NCI-H2171 (cell line): ENCODE measurements around the gene ZBED4.

Experiments
- DNase-seq: peaks from one replicate; lab custom pipeline; 2025; lab: John Stamatoyannopoulos, UW

The ZBED4 gene

DNA sequence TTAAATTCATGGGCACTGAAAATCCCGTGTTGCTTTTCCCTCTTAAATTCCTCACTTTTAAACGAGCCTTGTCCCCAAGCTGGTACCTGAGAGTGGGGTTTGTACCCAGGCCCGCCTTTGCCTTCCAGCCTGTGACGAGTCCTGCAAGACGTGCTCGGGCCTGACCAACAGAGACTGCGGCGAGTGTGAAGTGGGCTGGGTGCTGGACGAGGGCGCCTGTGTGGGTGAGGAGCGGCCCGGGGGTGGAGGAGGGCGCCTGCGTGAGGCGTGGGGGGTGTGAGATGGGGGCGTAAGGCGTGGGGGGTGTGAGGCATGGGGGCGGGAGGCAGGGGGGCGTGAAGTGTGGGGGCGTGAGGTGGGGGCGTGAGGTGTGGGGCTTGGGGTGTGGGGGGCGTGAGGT, 68.8 kb downstream of the ZBED4 start:
- no peak for DNase-seq

DNA sequence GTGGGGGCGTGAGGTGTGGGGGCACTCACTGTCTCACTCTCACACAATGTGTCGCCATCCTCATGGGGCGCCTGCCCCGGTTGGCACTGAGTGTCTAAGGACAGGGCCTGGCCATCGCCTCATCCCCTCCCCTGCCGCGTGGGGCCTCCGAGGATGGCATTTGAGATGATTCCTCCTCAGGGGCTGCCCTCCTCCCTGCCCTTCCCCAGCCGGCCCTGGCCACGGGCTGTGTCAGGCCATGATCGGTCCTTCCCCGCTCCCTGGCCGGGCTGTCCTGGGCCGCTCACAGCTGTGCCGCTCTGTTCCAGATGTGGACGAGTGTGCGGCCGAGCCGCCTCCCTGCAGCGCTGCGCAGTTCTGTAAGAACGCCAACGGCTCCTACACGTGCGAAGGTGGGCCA, 69.3 kb downstream of the ZBED4 start:
- no peak for DNase-seq

DNA sequence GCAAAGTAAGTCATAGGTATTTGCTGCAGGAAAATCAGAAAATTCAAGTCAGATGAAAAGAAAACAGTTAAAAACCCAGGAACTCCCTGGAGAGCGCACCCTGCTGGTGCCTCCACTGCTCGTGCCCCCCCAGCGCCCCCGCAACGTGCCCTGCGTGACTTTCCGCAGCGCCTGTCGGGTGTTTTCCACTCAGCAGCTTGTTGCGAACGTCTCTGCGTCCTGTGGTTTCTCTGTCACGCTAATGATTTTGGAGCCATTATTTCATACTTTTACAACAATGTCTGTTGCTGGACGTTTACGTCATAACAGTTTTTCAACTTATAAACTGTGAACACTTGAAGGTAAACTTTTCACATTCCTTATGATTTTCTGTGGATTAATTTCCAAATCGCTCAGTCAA, 69.8 kb downstream of the ZBED4 start:
- no peak for DNase-seq

DNA sequence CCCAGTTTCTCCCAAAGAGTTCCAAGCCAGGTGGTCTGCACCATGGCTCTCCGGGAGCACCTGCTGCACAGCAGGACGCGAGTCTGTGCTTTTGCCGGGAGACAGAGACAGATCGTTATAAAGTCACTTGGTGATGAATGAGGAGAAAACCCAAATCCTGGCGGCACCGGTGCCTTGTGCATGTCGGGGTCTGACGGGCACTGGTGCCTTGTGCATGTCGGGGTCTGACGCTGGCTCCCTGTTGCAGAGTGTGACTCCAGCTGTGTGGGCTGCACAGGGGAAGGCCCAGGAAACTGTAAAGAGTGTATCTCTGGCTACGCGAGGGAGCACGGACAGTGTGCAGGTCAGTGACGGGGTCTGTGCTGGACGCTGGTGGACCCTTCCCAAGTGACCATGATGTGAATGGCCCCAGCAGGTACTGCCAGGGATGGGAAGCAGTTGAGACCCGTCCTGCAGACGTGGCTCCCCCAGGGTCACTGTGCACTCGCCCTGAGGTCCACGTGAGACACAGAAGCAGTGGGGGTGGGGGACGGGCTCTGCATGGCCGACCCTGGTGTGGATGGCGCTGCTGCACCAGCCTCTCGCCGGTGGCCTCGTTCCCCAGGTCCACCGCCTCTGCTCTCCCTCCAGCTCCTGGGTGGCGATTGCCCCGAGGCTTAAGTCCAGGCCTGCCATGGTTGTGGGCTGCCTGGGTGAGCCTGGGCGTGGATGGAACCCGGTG, 70.6 kb downstream of the ZBED4 start:
- DNase-seq, result no peak

DNA sequence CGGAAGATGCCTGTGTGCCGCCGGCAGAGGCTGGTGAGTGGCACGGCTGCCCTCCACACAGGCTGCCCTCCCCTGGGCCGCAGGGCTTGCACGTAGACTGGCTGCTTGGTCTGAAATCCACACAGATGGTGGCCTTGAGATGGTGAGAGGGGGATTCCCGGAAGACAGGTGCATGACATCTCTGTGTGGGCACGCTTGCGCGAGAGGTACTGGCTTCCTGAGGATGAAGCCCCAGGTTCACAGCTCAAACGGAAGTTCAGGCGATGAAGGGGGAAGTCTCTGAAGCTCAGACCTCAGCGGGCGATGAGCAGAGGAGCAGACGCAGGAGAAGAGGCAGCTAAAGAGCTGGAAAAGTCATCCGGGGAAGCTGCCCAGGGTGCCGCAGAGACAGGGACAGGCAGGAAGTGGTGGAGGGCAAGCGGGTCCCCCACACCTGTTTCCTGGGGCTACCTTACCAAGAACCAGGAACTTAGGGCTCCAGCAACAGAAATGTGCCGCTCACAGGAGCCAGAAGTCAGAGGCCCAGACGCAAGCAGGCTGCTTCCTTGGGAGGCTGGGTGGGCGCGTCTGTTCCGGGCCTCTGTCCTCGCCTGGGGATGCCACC, 72.0 kb downstream of the ZBED4 start:
- no peak for DNase-seq

DNA sequence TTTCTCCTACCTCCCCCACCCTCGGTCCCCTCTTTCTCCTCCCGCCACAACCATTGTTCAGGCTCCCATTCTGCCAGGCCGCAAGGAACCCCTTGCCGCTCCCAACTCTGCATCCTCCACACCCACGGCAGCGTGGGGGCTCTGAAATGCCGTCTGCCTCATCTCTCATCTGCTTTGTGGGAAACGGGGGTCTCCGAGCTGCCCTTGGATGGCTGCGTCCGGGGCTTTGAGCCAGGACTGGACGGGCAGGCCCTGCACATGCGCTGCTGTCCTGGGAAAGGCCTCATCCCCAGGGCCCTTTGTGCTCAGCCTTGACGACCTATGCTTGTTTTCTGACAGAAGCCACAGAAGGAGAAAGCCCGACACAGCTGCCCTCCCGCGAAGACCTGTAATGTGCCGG, 73.3 kb downstream of the ZBED4 start:
- no peak for DNase-seq

DNA sequence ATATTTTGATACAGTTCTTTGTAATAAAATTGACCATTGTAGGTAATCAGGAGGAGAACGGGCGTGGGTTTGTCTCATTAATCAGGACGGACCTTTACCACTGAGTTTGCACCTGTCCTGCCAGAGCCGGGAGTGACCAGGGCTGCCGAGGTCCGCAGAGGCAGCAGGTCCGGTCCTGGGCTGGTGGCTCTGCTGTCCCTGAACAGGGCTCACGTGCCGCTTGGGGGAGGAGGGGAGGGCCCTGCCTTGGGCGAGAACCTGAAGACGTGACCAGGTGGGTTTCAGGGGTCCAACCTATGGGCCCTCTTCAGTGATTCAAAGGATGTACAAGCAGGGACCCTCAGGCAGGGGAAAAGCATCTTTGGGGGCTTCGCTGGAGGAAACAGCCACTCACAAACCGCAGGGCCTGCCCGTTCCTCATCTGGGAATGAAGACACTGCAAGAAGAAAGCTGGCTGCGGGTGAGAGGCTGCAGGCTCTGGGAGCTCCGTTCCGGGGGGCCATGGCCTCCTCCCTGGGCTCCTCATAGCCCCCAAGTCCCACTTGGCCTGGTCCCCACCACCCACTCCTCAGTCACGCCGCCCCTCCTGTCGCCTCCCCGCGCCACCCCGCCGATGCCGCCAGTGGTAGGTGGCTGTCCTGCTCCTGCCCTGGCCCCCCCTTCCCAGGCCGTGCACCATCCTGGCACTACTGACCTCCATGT, 74.0 kb downstream of the ZBED4 start:
- no peak for DNase-seq

DNA sequence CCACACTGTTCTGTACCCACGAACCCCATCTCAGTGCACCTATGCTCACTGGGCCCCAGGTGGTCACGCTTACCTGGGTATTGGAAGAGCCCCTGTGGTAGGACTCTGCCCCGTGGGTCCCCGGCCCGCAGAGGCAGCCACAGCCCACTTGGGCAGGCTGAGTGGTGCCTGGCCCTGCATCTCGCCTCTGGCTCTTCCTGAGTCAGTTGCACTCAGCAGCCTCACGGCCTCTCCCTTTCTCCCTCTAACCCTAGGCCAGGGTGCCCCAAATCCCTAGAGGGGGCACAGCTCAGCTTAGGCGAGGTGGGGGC, 74.5 kb downstream of the ZBED4 start:
- DNase-seq, result no peak

DNA sequence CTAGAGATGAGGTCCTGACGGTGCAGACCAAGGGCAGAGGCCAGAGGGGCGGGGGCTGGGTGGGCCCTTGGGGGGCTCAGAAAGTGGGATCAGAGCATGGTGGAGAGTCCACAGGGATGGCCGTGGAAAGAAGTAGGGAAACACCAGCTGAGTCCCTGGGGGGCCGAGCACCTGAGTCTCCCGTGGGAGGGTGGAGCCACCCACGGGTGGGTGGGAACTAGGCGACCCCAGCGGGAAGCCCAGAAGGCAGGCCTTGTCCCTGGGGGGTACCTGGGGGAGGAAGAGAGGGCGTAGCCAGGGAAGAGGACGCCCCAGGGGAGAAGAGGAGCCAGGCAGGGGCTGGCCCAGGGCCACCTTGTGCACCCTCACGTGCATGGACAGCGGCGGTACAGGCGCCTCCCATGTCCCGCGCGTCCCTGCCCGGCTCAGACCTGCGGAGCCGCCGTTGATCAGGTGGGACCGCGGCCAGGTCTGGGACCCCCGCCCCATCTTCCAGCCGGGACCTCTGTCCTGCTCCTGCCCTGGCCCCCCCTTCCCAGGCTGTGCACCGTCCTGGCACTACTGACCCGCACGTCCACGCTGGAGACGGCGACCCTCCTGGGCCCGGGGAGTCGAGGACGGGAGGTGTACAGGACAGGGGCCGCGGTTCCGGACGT, 75.0 kb downstream of the ZBED4 start:
- DNase-seq, result no peak

DNA sequence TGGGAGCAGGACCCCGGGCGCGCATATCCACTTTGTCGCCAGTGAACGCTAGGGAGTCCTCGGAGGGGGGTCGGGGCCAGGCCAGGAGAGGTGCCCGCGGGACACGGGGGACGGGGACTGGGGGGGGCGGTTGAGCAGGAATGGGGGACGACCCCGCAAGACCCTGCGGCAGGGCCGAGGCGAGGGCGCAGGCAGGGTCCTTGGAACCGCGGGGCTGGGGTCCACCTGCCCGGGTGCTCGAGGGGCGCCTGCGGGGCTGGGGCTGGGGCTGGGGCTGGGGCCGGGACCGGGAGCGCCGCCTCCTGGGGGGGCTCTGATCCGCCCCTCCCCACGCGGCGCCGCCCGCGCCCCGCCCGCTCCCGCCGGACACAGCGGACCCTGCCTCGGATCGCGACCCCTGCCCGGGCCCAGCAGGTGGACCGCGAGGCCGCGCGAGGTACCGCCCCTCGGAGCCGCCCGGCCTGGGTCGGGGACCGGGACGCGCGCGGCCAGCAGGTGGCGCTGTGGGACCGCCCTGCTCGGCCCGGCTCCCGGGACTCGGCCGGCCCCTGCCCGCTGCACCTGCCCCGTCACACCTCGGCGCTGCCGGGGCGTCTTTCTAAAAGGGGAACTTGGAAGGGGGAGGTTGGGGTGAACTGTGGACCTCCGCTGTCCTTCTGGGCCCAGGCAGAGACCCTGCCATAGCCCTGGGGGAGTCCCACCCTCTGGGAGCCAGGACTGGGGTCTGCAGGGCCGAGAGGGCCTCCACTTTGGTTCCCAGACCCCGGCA, 75.8 kb downstream of the ZBED4 start:
- DNase-seq, result peak; percentile 42

DNA sequence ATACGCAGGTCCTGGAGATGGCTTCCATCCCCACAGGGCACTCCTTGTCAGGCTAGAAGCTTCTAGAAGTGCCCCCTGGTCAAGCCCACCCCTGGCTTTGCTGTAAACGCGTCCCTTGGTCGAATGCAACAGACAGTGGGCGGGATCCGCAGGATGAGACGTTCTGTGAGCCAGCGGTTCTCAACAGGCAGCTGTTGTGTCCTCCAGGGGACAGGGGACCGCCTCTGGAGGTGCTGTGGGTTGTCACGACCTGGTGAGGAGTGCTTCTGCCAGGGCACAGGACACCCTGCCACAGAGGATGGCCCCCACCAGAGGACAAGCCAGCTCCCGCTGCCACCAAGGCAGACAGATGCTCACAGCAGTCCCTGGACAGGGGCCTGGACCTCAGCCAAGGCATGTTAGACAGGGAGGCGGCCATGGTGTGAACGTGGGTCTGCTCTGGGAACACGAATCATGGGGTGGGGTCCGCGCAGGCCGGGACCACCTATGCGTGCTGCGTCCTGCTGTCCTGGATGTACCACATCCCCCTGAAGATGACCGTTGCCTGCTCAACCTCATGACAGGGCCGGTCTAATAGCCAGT, 76.4 kb downstream of the ZBED4 start:
- DNase-seq, result no peak

DNA sequence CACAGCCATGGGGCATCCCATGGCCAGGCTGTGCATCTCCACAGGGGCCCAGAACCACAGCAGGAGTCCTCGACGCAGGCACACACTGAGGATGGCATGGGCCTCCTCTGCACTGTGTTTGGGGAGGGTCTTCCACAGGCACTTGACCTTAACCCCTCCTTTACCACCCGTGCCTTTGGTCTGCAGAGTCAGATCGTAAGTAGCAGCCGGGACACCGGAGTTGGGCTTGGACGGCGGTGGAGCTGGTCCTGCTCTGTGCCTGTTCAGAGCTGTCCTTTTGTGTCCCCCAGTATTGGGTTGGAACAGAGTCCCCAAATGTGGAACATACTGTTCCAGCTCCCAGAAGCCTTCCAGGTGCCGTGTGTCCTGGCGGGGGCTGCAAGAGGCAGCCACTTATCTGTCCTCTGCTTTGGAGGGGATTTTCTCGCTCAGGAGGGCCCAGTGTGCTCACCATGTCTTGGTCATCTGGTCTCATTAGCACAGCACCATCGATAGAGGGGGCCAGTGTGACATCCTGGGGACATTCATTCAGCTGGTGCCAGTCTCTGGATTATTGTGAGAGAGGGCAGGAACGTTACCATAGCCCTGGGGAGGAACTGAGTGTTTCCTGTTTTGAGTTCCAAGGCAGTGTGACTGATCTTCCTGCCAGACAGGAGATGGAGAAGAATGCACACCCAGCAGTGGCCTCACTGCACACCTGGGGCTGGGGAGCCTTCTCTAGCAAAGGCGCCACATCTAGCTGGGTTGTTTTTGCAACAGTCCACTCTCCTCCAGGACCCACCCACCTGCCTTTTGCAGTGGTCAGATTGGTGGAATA, 77.2 kb downstream of the ZBED4 start:
- DNase-seq, result no peak

DNA sequence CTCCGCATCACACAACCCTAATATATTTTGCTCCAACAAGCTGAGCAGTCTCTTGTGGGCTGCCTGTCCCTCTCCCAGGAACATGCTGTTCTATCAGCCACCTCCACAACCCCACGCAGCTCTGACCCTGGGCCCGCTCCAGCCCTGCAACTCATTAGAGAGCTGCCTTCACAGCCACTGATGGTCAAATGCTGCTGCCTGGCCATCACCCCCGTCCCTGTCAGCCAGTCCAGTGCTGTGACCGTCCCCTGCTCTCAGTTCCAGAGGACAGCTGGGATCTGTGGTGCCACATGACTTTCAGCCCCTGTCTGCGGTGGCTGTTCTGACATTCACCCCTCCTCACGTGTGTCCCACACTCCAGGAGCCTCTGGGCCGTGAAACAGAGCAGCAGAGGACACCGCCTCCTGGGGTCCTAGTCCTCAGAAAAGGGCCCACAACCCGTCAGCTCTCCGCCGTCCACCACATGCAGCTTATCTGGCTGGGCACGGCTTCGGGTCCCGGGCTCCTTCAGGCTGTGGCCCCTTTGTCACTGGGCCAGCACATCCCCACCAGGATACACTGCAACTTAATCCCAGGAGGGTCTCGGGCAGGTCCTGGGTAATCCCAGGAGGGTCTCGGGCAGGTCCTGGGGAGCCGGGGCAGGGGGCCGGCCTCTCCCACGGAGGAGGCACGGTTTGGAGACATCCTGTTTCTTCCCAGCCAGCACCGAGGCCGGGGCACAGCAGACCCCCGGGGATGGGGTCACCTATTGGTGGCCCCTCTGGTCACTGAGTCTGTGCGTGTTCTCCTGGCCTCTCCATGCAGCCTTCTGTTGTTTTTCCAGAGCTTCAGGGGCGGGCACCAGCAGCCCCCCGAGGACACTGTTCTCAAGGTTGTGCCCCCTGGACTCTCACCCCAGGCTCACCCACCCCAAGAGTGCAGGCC, 79.9 kb downstream of the ZBED4 start:
- DNase-seq, result no peak

DNA sequence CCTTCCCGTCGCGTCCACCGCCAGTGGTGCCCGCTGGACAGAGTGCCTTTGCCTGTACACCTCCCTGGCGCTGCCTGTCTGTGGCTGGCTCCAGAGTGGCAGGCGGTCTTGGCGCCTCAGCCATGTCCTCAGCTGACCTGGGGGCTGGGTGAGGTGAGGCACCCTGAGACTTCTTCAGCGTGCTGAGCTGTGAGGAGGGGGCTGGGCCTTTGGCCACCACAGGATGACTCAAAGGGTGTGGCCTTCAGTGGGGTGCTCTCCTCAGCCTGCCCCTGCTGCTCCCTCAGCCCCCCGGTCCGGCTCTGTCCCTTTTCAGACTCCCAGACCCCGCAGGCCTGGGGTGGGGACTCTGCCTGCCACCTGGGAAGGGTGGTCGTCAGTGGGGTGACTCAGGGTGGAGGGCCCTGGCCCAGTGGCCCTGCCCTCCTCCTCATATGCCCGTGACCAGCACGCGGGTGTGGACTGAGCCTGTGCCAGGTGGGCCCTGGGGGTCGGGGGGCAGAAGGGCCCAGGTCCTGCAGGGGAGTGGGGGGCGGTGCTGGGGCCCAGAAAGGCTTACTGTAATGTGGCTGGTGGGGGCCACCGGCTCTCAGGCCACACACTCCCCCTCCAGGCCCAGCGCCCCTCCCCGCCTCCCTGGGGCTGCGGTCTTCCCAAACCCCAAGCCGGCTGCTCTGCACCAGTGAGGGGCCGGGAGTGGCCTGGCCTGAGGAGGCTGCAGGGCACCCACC, 80.7 kb downstream of the ZBED4 start:
- DNase-seq, result no peak

DNA sequence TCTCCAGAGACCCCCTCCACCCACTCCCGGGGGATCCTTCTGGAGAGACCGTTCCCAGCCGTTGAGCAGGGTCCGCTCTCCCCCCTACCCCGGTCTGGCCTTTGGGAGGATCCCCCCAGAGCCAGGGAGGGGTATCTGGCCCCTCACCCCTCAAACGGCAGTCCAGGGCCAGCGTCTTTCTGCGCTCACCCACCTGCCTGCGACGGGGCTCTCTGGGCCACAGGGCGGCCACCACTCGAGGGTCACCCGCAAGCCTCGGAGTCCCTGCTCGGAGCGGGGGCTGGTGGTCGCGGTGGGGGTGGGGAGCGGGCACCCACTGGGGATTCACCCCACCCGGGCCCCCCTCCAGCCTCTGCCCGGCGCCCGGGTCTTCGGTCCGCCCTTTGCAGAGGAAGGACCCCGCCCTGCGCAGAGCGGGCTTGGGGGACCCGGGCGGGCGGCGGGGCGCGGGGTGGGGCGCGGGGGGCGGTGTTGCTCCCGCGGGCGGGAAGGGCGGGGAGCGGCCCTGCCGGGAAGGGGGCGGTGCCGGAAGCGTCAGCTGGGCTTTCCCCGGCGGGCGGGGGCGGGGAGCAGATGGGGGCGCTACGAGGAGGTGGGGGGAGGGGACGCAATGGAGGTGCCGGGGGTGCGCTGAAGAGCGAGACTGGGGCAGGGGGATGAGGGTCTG, 81.4 kb downstream of the ZBED4 start:
- DNase-seq, result peak; percentile 88

DNA sequence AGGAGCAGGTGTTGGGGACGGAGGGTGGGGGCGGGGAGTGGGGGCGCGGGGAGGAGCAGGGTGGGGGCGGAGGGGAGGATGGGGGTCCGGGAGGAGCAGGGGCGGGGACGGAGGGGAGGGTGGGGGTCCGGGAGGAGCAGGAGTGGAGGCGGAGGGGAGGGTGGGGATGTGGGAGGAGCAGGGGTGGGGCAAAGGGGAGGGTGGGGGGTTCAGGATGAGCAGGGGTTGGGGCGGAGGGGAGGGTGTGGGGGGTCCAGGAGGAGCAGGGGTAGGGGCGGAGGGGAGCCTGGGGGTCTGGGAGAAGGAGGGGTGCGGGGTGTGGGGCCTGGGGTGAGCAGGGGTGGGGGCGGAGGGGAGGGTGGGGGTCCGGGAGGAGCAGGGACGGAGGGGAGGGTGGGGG, 81.9 kb downstream of the ZBED4 start:
- DNase-seq, result peak; percentile 88

DNA sequence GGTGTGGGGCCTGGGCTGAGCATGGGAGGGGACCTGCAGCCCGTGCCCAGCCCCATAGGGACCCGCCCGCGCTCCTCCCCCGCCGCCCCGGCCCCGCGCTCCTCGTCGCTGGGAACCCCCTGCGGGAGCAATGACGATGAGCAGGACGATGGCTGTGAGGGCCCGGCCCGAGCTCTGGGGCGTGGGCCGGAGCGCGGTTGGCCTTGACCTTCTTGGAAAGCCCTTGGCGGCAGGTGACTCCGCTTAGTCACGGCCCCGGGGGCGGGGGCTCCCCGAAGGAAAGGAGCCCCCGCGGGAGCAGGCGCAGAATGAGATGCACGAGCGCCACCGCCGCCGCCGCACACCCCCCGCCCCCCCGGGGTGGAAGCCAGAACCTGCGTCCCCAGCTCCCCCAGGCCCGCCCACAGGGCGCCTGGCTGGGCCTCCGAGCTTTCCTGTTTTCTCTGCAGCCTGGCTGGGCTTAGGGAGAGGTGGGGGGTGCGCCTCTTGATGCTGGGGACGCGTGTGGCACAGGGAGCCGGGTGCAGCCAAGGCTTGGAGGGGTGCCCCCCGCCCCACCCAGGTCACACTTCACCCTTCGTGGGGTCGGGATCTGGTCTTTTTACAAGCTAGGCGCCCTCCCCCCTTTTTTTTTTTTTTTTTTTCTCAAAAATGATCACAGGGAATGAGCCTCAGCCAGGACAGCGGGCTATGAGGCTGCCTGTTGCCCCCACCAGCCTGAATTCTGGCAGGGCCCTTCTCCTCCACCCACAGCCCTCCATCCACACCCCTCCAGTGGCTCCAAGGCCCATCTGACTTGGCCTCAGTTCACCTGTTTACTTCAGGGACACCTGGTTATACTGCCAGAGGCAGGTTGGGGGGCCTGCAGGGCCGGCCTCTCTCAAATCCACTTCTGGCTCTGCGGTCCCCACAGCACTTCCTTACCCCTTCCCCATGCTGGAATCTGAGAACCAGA, 82.7 kb downstream of the ZBED4 start:
- DNase-seq, result peak; percentile 59
